ENCODE measurements around the gene GABRB1.

Gene GABRB1

DNA sequence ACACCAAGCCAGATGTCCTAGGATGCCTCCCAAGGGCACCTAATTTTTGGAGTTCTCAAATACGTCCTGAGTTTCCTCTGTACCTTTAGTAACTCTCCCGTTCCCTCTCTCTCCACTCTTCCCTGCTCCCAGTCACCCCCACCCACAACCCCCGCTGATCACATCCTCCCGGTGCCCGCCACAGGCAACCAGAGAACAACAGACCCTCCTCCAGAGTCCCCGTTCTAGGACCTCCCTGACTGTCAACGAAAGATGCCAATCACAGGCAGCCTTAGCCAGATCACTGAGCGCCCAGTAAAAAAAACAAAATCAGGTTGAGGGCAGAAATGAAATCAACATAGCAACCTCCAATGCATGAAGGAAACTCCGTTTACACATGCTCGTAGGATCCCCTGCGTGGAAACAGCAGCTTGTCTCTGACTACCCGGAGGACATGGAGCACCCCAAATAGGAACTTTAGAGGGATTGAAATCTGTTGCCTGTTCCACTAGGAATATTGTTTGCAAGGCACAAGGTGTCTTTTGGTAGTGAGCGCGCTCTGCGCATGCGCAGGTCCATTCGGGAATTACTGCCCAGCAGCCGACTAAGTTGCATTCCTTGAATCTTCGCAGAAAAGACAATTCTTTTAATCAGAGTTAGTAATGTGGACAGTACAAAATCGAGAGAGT, at the start of gene GABRB1:
Gene GABRB1, plus strand, starts transcription at position 557 of the 668 bp plus-strand sequence.
- DNase-seq, result peak; percentile 7

DNA sequence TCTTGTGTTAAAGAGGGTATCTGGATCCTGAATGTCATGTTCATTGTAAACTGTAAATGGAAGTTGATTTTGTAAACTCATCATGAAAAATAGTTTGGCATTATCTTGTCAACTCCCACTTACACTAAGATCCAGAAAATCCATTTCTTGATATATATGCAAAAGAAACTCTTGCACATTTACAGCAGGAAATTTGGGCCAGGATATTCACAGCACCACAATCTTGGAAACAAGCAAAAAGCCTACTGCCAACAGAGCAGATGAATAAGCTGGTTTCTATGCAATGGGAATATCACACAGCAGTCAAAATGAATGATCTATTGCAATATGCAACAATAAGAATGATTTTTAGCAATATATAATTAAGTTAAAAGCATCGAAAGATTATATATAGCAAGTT, 46.6 kb upstream of the GABRB1 start:
- DNase-seq, result no peak

DNA sequence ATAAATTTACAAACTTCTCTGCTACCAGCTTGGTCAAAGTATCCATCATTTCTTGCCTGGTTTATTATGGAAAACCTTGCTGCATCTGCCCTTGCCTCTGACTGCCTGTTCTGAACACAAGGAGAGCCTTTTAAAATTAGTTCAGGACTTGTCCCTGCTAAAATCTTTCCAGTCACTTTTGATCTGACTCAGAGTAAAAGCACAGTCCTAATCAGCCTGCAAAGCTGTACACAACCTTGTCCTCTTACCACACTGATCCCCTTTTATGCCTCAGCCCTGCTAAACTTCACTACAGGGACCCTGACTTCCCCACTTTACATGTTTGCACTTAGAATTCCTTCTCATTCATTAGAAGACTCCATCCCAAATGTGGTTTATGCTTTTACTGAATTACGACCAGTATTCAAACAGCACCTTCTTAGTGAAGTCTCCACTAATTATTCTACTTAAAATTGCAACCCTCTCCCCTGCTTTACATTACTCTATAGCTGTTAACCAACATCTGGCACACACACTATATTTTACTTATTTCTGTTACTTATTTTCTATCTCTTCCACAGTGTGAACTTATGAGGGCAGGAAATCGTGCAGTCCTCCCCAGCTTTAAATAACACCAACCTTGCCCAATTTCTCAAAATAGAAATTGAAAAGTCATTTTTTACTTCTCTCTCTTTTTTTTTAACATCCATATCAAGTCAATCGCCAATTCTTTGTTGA, 44.3 kb upstream of the GABRB1 start:
- no peak for DNase-seq

DNA sequence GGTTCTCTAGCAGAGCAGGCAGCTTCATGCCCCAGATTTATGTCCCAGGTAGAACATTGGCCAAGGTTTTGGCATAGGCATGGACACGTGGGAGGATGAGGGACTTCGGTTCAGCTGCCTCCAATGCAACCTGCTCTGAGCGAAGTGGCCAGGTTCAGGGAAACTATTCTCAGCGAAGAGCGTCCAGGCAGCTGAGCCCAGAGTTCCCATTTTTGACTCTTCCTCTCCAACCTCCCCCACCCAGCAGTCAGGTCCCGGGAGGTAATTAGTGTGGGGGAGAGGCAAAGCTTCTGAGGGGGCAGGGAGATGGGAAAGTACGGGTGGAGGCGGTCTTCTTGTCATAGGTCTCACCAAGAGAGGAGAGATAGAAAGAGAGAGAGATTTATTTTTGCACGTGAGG, 39.0 kb upstream of the GABRB1 start:
- DNase-seq, result no peak

DNA sequence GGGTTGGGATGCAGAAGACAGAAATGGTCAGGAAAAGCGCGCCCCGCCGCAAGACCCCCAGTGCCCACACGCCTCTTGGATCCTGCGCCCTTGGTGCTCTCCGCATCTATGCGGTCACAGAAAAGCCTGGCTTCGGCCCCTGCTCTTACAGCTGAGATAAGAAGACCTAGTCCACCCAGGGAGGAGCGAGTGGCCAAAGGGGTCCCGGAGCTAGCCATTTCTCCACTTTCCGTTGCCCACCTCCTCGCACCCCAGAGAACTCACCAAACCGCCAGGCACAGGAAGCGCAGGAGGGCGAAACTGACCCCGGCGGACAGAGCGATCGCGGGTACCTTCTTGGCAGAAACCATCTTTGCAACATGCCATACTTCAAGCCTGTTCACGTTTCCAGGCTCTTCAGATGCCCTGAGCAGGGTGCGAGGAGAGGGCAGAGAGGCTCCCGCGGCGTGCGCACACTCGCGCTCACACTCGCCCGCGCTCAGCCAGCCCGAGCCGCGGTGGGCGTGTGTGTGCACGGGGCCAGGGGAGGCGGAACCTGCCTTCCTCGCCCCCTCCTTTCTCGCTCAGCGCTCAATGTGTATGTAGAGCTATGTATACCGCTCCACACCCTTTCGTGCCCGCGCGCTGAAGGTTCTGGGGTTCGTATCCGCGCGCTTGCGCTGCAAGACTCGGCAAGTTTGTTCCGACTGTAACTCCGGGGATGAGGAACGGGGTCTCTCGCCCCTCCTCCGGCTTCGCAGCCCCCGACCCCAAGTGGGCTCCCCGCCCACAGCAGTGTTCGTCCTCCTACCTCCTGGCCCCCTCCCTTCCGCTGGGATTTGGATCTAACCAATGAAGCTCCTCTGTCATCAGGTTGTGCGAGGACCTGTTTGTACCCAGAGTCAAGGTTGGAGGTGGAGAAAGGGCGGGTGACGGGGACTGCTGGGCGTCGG, 38.0 kb upstream of the GABRB1 start, which contains the start of gene GABRA4:
Gene GABRA4, minus strand, starts transcription at position 507 of the 932 bp plus-strand sequence. Its CDS starts 157 bp downstream, at position 350.
- no peak for DNase-seq

DNA sequence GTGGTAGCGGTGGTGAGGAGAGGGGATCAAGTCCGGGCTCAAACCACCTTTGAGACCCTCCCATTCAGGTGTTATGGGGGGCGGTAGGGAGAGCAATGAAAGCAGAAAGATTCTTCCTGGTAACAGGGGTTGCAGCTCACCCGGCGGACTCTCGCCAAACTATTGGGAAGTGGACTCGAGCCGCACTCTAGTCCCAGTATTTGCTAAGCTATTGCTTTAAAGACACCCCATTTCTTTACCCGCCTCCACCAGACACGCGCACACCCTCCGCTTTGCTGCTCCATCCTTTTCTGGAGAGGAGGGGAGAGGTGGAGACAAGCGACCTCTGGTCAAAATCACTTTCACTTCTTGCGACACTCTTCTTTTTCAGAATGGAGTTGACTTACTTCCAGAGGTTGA, 37.4 kb upstream of the GABRB1 start:
- DNase-seq, result no peak

DNA sequence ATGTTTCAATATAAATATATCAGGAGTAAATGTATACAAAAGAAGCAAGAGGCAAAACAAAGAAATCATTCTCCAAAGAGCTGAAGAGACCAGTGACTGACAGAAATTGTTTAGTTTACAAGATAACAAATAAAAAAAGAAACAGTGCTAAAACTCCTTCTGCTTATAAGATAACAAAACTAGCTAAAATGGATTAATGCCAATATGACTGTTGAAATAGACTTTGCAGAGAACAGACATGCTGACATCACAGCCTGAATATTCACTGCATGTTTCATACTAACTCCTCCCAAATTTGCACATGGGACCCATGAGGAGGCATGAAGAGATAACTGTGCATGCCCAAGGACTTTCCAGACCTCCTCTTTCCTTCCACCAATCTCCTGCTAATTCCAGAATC, 31.8 kb upstream of the GABRB1 start:
- DNase-seq, result no peak

DNA sequence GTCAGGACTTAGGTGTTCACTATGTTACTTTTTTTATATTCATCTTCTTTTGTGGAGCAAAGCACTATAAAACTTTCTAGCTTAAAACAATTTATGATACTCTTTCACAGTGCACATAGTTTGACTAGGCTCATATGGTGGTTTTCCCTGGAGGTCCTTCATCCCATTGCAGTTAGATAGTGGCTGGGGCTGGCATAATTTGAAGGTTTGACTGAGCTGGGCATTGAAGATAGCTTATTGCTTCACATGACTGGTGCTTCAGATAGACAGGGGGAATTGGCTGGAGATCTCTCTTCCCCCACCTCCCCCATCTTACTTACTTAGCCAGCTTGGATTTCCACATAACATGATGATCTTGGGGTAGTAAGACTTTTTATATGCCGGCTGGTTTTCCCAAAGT, 31.0 kb upstream of the GABRB1 start:
- DNase-seq, result no peak

DNA sequence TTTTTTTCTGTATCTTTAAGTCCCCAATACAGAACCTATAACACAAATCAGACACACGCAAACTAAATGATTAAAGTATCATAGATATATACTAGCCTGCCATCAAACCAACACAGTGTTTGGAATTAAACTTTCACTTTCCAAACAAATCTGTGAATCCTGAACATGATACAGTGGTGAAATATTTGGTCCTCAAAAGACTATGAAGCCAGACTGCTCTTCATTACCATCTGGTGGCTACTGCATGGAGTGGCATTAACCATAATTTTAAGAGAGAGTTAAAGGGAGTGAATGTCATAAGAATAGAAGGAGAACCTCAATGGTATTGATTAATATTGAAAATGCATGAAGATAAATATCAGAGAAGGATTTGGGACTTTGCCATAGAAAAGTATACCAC, 28.8 kb upstream of the GABRB1 start:
- DNase-seq, result no peak

DNA sequence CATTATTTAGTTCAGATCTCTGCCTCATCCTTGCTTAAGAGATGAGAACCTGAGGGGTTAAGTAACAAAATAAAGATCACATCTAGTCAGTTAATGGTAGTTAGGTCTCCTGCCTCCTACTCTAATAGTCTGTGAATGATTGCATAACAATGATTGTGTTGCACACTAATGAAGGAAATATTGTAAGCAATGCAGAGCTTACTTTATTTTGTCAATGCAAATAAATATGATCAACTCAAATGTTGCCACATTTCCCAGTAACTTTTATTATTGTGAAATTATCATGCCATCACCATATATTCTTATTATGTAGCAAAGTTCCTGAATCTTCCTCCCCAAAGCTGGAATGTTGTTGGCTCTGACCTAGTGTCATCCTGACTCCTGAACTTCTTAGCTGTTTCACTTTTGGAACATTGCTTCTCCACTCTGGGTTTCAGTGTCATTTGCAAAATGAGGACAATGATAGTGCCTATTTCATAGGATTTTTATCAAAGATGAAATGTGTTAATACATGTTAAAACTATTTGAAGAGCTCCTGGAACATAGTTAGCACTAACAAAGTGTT, 20.9 kb upstream of the GABRB1 start:
- no peak for DNase-seq

DNA sequence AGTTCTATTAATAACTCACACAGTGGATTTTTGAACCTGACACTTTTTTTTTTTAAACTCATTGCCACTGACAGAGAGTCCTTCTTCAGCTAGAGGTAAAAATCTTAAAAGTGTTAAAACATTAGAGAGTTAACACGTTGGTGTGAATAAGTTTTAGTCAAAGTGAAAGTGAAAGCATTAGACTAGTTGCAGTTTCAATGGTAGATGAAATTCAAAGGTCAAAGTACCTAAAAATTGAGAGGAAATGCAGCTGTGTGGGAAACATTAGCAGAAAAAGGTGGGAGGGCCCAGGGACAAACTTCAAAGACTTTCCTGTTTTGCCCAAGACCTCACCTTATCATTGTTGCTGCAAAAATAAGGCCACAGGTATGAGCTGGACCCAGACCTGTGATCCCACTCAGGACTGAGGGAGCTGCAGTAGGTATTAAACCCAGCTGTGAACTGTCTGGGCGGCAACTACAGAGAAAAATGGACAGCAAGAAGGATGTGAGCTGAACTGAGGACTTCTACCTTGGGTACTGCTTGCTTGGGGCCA, 20.4 kb upstream of the GABRB1 start:
- no peak for DNase-seq

DNA sequence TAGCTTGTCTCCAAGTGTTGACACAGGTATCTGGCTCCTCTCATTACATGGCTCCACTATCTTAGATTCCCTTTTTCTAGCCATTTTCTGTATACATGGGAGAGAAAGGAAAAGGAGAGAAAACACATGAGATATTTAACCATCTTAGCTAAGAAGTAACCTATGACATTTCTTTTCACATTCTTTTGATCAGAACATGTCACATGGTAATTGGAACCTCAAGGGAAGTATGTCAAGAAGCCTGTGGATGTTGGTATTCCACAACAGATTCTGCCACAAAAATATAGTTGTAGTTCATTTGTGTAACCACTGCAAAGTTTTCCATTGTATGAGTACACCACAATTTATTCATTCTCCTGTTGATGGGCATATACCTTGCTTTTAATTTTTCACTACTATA, 18.7 kb upstream of the GABRB1 start:
- no peak for DNase-seq

DNA sequence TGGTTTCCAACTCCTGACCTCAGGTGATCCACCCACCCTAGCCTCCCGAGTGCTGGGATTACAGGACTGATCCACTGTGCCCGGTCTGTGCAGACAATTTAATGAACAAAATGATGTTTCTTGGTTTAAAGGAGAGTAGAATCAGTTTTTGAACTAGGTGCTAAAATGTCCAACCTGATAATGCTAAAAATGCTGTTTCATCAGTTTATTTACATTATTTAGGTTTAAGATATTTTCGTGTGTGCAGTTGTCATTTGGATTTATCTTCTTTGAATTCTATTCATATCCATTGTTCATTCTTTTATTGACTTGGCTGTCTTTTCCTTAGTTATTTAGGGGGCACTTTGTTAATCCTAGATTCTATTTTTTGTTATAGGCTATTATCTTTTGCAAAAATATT, 18.0 kb upstream of the GABRB1 start:
- DNase-seq, result no peak

DNA sequence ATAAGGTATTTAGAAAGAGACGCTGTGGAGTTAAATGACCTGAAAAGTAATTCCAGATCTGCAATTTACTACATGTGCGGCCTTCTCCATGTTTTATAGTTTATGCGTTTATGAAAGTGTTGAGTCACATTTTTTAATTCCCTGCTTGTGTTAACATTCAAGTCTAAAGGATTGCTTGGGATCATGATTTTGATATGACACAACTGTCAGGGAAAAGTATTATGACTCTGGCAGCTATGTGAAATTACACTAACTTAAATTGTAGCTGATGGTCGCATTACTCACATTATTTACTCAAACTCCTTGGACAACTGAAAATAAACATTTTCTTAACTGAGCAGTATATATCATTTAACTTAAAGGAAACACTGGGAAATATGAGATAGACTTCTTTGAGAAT, 14.3 kb upstream of the GABRB1 start:
- DNase-seq, result no peak

DNA sequence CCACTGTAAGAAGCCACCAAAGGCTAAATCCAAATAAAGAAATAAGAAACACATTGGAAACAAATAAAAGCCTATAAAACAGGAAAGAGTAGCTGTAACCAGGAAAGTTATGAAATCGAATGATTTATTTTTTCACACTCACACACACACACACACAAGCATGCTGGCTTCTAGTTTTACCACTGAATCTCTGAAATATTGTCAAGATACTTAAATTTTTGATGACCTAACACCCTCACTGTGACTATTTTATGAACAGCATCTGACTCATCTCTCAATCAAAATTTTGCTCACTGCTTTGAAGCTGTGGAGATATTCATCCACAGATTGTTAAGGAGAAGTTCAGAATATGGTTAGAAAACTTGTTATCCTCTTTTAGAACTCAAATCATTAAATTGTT, 13.9 kb upstream of the GABRB1 start:
- DNase-seq, result no peak

DNA sequence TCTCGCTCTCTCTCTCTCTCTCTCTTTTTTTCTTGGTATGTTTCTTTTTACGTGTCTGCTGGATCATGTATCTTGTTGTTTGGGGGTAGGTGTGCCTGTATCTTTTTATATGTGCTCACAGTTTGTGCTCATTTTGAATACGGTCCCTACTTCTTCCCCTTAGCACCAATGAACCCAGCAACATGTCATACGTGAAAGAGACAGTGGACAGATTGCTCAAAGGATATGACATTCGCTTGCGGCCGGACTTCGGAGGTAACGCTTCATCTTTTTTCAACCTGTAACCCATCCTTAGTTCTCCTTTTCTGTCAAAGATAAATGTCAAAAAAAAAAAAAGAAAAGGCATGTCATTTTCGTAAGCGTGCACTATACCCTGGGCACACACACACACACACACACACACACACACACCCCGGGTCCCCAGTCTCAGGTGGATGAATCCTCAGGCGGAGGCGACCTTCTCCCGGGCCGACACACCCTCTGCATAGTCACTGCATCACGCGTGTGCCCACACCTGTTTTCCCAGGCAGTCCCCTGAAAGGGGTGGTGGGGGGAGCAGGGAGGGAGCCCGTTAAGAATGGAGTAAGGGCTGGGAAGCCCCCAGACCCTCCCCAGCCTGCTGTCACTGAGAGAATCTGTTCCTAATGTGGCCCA, 511 bp downstream of the GABRB1 start:
- no peak for DNase-seq

DNA sequence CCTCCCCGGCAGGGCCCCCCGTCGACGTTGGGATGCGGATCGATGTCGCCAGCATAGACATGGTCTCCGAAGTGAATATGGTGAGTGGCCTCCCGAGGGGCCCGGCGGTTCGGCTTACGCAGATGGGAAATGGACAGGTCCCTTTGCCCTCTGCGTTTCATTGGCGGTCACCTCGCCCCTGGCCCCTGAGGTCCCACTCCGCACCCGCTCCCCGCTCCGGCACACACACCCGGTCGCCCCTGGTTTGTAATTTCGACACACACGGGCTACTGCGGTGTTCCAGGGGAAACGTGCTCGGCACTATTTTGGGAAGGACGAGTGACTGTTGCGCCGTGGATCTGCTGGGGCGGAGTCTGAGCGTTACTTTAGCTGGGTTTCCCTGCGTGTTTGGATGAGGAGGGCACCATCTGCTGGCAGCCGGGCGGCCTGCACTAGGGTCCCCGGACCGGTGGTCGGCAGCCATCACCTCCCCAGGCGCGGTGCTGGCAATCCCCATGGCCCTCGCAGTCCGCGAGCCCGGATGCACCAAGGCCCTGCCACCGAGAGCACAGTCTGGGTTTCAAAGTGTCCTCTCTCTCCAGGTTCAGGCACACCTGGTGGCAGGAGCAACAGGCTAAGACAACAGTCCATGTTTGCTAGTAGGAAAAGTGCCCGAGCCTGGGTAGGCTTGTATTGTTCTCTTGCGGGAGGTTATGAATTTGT, 1.2 kb downstream of the GABRB1 start:
- peak; percentile 66 for DNase-seq

DNA sequence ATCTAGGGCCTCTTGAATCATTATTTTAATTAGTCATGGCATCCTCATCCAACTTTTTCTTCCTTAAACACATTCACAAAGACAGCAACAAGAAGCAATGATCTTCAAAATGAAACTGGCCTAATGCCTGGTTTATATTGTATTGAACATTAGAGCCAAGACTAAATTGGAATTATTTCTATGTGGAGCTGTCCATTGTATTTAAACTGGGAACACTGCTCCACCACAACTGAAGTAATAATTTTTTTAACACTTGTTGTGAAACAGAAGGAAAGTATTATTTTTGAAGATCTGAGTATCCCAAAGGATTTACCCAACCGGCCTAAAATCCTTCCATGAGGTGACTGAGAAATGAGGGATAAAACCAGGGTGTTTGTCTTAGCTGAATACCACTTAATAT, 6.9 kb downstream of the GABRB1 start:
- no peak for DNase-seq

DNA sequence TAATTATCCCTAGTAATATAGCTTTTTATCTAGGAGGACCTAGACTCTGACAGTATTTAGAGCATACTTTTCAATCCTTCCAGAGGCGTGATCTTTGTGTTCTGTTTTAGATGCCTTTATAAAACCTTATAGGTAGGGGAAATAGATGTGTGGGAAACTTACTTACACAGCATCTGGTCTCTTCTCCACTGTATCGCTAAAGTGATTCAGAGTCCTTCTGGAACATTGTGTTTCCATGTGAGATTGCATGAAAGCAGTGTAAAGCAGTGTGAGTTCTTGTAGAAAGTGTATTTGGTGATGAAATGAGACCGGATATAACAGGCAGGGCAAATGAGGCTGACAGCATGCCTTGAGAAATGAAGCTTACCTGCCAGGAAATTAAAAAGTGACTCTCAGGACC, 9.5 kb downstream of the GABRB1 start:
- no peak for DNase-seq

DNA sequence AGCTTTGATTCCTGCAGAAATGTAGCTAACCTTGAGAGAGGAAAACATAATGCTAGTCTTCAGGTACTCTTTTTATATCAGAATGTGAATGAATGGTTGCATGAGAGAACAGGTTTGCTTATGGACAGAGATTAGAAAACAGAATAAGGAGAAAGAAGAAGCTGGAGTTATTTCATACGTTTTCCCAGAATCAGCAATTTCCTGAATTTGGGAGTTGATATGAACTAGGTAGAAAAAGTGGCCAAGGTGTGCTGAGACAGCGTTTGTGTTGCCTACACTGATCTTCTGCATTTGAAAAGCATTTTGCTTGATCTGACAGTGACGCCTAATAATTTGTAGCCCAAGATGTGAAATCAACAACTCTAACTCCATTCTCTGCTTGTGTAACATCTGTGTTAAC, 12.5 kb downstream of the GABRB1 start:
- no peak for DNase-seq

DNA sequence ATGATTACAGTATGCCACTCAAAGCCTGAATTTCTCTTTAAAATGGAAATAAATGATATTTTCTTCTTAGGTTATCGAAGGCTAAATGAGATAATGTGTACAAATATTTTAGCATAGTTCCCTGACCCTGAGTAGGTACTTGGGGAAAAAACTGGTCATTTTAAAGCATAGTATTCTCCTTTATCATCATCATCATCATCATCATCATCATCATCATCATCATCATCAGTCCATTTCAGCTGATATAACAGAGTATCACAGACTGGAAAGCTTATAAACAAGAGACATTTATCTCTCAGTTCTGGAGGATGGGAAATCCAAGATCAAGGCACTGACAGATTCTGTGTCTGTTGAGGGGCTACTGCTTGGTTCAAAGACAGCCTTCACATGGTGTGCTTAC, 13.9 kb downstream of the GABRB1 start:
- no peak for DNase-seq

DNA sequence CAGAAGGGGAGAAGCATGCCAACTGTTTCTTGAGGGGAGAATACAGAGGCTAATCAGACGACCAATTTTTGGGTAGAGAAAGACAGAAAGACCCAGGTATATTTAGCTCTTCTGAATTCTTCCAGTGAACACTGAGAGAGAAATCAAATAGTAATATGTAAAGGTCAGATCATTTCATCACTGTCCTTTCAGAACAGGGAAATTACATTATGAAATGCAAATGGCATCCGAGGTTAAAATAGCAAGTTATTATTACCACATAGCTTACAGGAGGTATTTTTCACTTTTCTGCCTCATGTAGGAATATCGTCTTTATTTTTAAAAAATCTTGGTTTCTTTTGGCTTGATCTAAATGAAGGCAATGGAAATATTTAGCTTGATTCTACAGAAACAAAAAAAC, 18.0 kb downstream of the GABRB1 start:
- no peak for DNase-seq

All from hematopoietic multipotent progenitor cell treated with erythropoietin and hydrocortisone succinate and interleukin-3 and kit ligand, for 6 days (in vitro differentiated cells).